Measurements from ENCODE around the gene ZBTB21.
"Not testable (repeated sequence)": the region's sequence is repeated elsewhere in the genome, so short reads cannot be mapped to it uniquely, and the experiment has no call there.

Gene ZBTB21

GRCh38 chr21:41961753-41962152 is 48.4 kb downstream of the ZBTB21 start:
- no peak overlapping the region for H3K4me3 ChIP-seq (ENCODE audit: control insufficient read depth, low read depth, low read length)
- DNase-seq (ENCODE audit: low read depth) = no peak
- TF ChIP-seq CTCF (IDR thresholded peaks at IDR 0.05; ENCODE audit: control insufficient read depth, insufficient read depth, low read depth, low read length, missing control alignments) = no peak

GRCh38 chr21:41961282-41961701 is 48.9 kb downstream of the ZBTB21 start:
- TF ChIP-seq CTCF (IDR thresholded peaks at IDR 0.05; ENCODE audit: control insufficient read depth, insufficient read depth, low read depth, low read length, missing control alignments) = no peak
- no peak overlapping the region for H3K4me3 ChIP-seq (ENCODE audit: control insufficient read depth, low read depth, low read length)
- no peak for DNase-seq (ENCODE audit: low read depth)

GRCh38 chr21:41960386-41960785 is 49.8 kb downstream of the ZBTB21 start:
- no peak for TF ChIP-seq CTCF (IDR thresholded peaks at IDR 0.05; ENCODE audit: control insufficient read depth, insufficient read depth, low read depth, low read length, missing control alignments)
- H3K4me3 ChIP-seq (ENCODE audit: control insufficient read depth, low read depth, low read length) = no peak overlapping the region
- no peak for DNase-seq (ENCODE audit: low read depth)

- not testable (repeated sequence) for DNase-seq (ENCODE audit: low read depth); H3K4me3 ChIP-seq (ENCODE audit: control insufficient read depth, low read depth, low read length)
Measured at GRCh38 chr21:41959697-41960096, 50.5 kb downstream of the ZBTB21 start.

GRCh38 chr21:41958886-41959563 is 51.1 kb downstream of the ZBTB21 start:
- no peak for TF ChIP-seq CTCF (IDR thresholded peaks at IDR 0.05; ENCODE audit: control insufficient read depth, insufficient read depth, low read depth, low read length, missing control alignments)
- DNase-seq (ENCODE audit: low read depth) = no peak
- no peak overlapping the region for H3K4me3 ChIP-seq (ENCODE audit: control insufficient read depth, low read depth, low read length)

- no peak overlapping the region for H3K4me3 ChIP-seq (ENCODE audit: control insufficient read depth, low read depth, low read length)
- peak; percentile 37 for TF ChIP-seq CTCF (IDR thresholded peaks at IDR 0.05; ENCODE audit: control insufficient read depth, insufficient read depth, low read depth, low read length, missing control alignments)
- DNase-seq (ENCODE audit: low read depth) = peak; percentile 48
Measured at GRCh38 chr21:41957991-41958766, 52.0 kb downstream of the ZBTB21 start.

All from AG09309 (cell line).